Kidney (tissue), 14 donors: ENCODE results near the gene FGGY. TPM values are rescaled to one million over a fixed set of nuclear protein-coding genes. Genes with fewer than 3 reads are reported as not detected.

Experiments used
- DNase-seq, 5 donors: peaks; one replicate each; pipeline ENCODE4 v3.0.0-alpha.2; 2013 to 2020
- FAIRE-seq: peaks from 2 replicates; lab custom pipeline; 2012; peaks lifted over from hg19 to GRCh38; lab: Jason Lieb, UNC
- H3K27ac ChIP-seq, 2 donors: one replicate each; pipeline ENCODE4 v1.7.0; 2013; ENCODE audit warnings: low read depth in 2 of 2, low read length in 2 of 2, inconsistent platforms in 1 of 2
- H3K27me3 ChIP-seq: one replicate; pipeline ENCODE4 v1.7.1; 2013; ENCODE audit warnings: low read length, inconsistent platforms; ENCODE audit not compliant: control insufficient read depth, insufficient read depth
- H3K36me3 ChIP-seq, 3 donors: one replicate each; pipeline versions ENCODE4 v1.7.0 to v1.7.1; 2013; ENCODE audit warnings: low read length in 3 of 3, control low read depth in 1 of 3, inconsistent platforms in 1 of 3; ENCODE audit not compliant: insufficient read depth in 3 of 3, control insufficient read depth in 2 of 3
- H3K4me1 ChIP-seq, 3 donors: one replicate each; pipeline versions ENCODE4 v1.7.0 to v1.7.1; 2013; ENCODE audit warnings: low read length in 3 of 3, inconsistent platforms in 1 of 3, low read depth in 1 of 3; ENCODE audit not compliant: control insufficient read depth in 2 of 3, insufficient read depth in 2 of 3
- H3K4me3 ChIP-seq, 3 donors: one replicate each; pipeline versions ENCODE4 v1.7.0 to v1.8.1; 2013; ENCODE audit warnings: low read length in 3 of 3, control low read depth in 1 of 3, inconsistent platforms in 1 of 3
- H3K9ac ChIP-seq, 3 donors: one replicate each; pipeline versions ENCODE4 v1.7.0 to v1.7.1; 2013; ENCODE audit warnings: low read length in 3 of 3, control low read depth in 1 of 3, inconsistent platforms in 1 of 3
- H3K9me3 ChIP-seq, 3 donors: one replicate each; pipeline versions ENCODE4 v1.7.0 to v1.7.1; 2013; ENCODE audit warnings: low read length in 3 of 3, control low read depth in 1 of 3, inconsistent platforms in 1 of 3; ENCODE audit not compliant: control insufficient read depth in 2 of 3, insufficient read depth in 1 of 3
- CTCF ChIP-seq: IDR thresholded peaks from 3 replicates; pipeline ENCODE4 v1.5.1; 2012; ENCODE audit warnings: mild to moderate bottlenecking, moderate library complexity, borderline replicate concordance; ENCODE audit not compliant: insufficient read depth; ENCODE audit errors: extremely low read depth
- intact Hi-C: fragments of 100-400 bp; cut with DNase I; formaldehyde crosslinking; loops from one replicate; pipeline ENCODE4 v1.11.1; 2022
- polyA plus RNA-seq: library from polyadenylated mRNA; stranded (reverse); fragments of 350-450 nt; fragmentation: Illumina TruSeq; extraction: RNeasy Lipid Tissue Mini Kit (QIAGEN cat#74804); gene quantifications from one replicate; pipeline ENCODE4 v1.2.3, GENCODE V29; 2014; ENCODE audit warnings: low read depth, low replicate concordance; ENCODE audit not compliant: insufficient read depth
- total RNA-seq: library from RNA; stranded (reverse); fragmentation: NEBNext Ultra II Directional; extraction: Animal tissue kit (Norgen Biotek cat#: 25700); gene quantifications from one replicate; pipeline ENCODE4 v1.2.1, GENCODE V29; 2021
- donor health status: control.
- donor health status: control.
- donor health status: control.
- donor health status: control.
- donor health status: control.
- donor health status: DM: yes; HTN: yes; CAD: no.
- donor health status: Normal renal cell carcinoma (clear cell type).

The FGGY gene
- total and polyA plus RNA-seq, 2 donors from 2014 or later: 11.2 to 31.0 TPM

- TF ChIP-seq CTCF: no peak
- intact Hi-C loops: no loop called here
- peak in 1 of 5 donors; percentile 53 for DNase-seq
These were observed 227.0 kb downstream of the FGGY start for GRCh38 chr1:59523745-59524450.

GRCh38 chr1:59526240-59526639, 229.3 kb downstream of the FGGY start:
- intact Hi-C loops: no loop called here
- H3K27ac ChIP-seq: no peak overlapping the region
- no peak for TF ChIP-seq CTCF
- DNase-seq (no peak), FAIRE-seq (no peak)
- no peak overlapping the region for H3K4me3 ChIP-seq
- H3K36me3 ChIP-seq: no peaks in the 10 kb centered on the region
- H3K9ac ChIP-seq: no peak overlapping the region
- peaks cover 1 to 7% (median 4%) of the 10 kb centered on the region in 3 donors for H3K4me1 ChIP-seq
- no peaks in the 10 kb centered on the region for H3K27me3 ChIP-seq
- no peaks in the 10 kb centered on the region for H3K9me3 ChIP-seq

More at GRCh38 chr1:59523745-59524450, 227.0 kb downstream of the FGGY start:
- no peaks in the 10 kb centered on the region for H3K9me3 ChIP-seq
- H3K27ac ChIP-seq: no peak overlapping the region
- no peaks in the 10 kb centered on the region for H3K27me3 ChIP-seq
- H3K9ac ChIP-seq: no peak overlapping the region
- H3K4me1 ChIP-seq: peaks cover 7 to 10% (median 8%) of the 10 kb centered on the region in 3 donors
- H3K36me3 ChIP-seq: no peaks in the 10 kb centered on the region
- FAIRE-seq: no peak
- H3K4me3 ChIP-seq: no peak overlapping the region

GRCh38 chr1:59528471-59528870, 231.6 kb downstream of the FGGY start:
- intact Hi-C loops: no loop called here
- FAIRE-seq: no peak
- Histone ChIP-seq H3K36me3 (no peaks in the 10 kb centered on the region), H3K4me3 (no peak overlapping the region), H3K9me3 (no peaks in the 10 kb centered on the region), H3K4me1 (no peaks in the 10 kb centered on the region), H3K27me3 (no peaks in the 10 kb centered on the region), H3K27ac (no peak overlapping the region), H3K9ac (no peak overlapping the region)
- no peak for DNase-seq
- no peak for TF ChIP-seq CTCF

- FAIRE-seq (no peak), DNase-seq (no peak)
- Histone ChIP-seq H3K36me3 (no peaks in the 10 kb centered on the region), H3K9me3 (no peaks in the 10 kb centered on the region), H3K27ac (no peak overlapping the region), H3K4me3 (no peak overlapping the region), H3K27me3 (no peaks in the 10 kb centered on the region), H3K4me1 (no peaks in the 10 kb centered on the region), H3K9ac (no peak overlapping the region)
- no peak for TF ChIP-seq CTCF
- intact Hi-C loops: no loop called here
These were observed 232.0 kb downstream of the FGGY start for GRCh38 chr1:59528900-59529299.
